Heart left ventricle (tissue), 16 donors: ENCODE data around the gene XPR1. TPM values are rescaled to one million over a fixed set of nuclear protein-coding genes. Genes with fewer than 3 reads are reported as not detected.
A peak's percentile ranks its signal among the peaks of the same experiment; 100 is the strongest.

Source experiments
- ATAC-seq, 4 donors: fragments of 200-7000 bp; cut with Tn5 transposase; one replicate each; pipeline ENCODE4 v1.9.1; 2020 to 2022; ENCODE audit warnings: moderate library complexity in 4 of 4, mild to moderate bottlenecking in 3 of 4, moderate number of reproducible peaks in 1 of 4
- DNase-seq, 5 donors: peaks; one replicate each; pipeline ENCODE4 v3.0.0-alpha.2; 2020
- H3K27ac ChIP-seq, 12 donors: fragments of 200-600 bp; sonication (generic) in 4 of 12; one replicate each; pipeline versions ENCODE4 v1.5.0 to v1.8.0; 2016 to 2022; ENCODE audit warnings: mild to moderate bottlenecking in 2 of 12
- H3K27me3 ChIP-seq, 9 donors: fragments of 200-600 bp; sonication (generic) in 2 of 9; one replicate each; pipeline versions ENCODE4 v1.5.1 to v1.8.0; 2016 to 2022; ENCODE audit warnings: mild to moderate bottlenecking in 3 of 9
- H3K36me3 ChIP-seq, 9 donors: fragments of 200-600 bp; sonication (generic) in 2 of 9; one replicate each; pipeline versions ENCODE4 v1.5.0 to v1.8.0; 2018 to 2022; ENCODE audit warnings: mild to moderate bottlenecking in 2 of 9
- H3K4me1 ChIP-seq, 12 donors: fragments of 200-600 bp; sonication (generic) in 4 of 12; one replicate each; pipeline versions ENCODE4 v1.5.0 to v1.8.0; 2016 to 2022; ENCODE audit warnings: mild to moderate bottlenecking in 3 of 12
- H3K4me3 ChIP-seq, 12 donors: fragments of 200-600 bp; sonication (generic) in 4 of 12; one replicate each; pipeline versions ENCODE4 v1.5.0 to v1.8.0; 2017 to 2022; ENCODE audit warnings: mild to moderate bottlenecking in 9 of 12, moderate library complexity in 4 of 12
- H3K9me3 ChIP-seq, 12 donors: fragments of 200-600 bp; sonication (generic) in 4 of 12; one replicate each; pipeline versions ENCODE4 v1.5.0 to v1.8.0; 2016 to 2022; ENCODE audit warnings: mild to moderate bottlenecking in 1 of 12
- CTCF ChIP-seq, 12 donors: fragments of 200-600 bp; sonication (generic) in 4 of 12; IDR thresholded peaks; one replicate each; pipeline versions ENCODE4 v1.5.0 to v1.8.0; 2018 to 2022; ENCODE audit warnings: antibody characterized with exemption in 12 of 12, mild to moderate bottlenecking in 5 of 12
- POLR2A ChIP-seq, 2 donors: fragments of 450-650 bp; IDR thresholded peaks; one replicate each; pipeline ENCODE4 v1.6.1; 2017; ENCODE audit warnings: antibody characterized with exemption in 2 of 2, mild to moderate bottlenecking in 2 of 2, moderate library complexity in 2 of 2
- WGBS, 4 donors: extraction: QIAGEN DNeasy Blood & Tissue Kit in 2 of 4; methylation state at CpG; one replicate each; pipeline versions ENCODE4 v1.1.5 to v1.1.7; 2013 to 2018; 5-methylcytosine and 5-hydroxymethylcytosine counted together
- intact Hi-C, 10 donors: fragments of 100-400 bp; cut with DNase I; formaldehyde crosslinking; loops; one replicate each; pipeline versions ENCODE4 v1.11.1 to v1.14.2; 2022
- polyA plus RNA-seq, 2 donors: library from polyadenylated mRNA; stranded (reverse); fragments of 200-250 nt; gene quantifications; one replicate each; pipeline ENCODE4 v1.2.3, GENCODE V29; 2013
- total RNA-seq, 9 donors: library from RNA; depleted of rRNA in 2 of 9; stranded (reverse); fragments of >200 nt in 2 of 9; fragmentation: NEBNext Ultra II Directional in 3 of 9; extraction: Animal tissue kit (Norgen Biotek cat#: 25700) in 3 of 9; gene quantifications; one replicate each; pipeline versions ENCODE4 v1.1.0 to v1.2.4, GENCODE V29; 2016 to 2023
- donor health status: ischemic (EF 13 %, LVEDD 7.1; RV severe dilation, severe dysfunction).
- donor health status: healthy with polysubstance abuse.
- donor health status: DM: no; HTN: yes; CAD: no.
- donor health status: DM: no; HTN: no; CAD: no.
- donor health status: ischemic (EF 25% LVEDD 6.9; RV normal size, moderate dysfunction).
- donor health status: ischemic (EF 25% LVEDD 5.7; RV mildly dilated, moderate dysfunction).
- donor health status: healthy.
- donor health status: DM: yes; HTN: yes; CAD: no.
- donor health status: ischemic (EF 35%, LVEDD 5.7; RV mildly dilated, moderate dysfunction).
- donor health status: nonischemic (EF 11% LVEDD 7.7; RV severe dilation, severe dysfunction).
- donor health status: DM: yes; HTN: yes; CAD: no.
- donor health status: PGD.
- donor health status: ischemic (EF 29% LVEDD 5.4; RV normal size, mild dysfunction).
- donor health status: nonischemic (EF 23%, LVEDD 6.1; RV moderate dilation, normal function).

XPR1 gene
- total and polyA plus RNA-seq, 11 donors = 18.6 to 163 (median 59.8) TPM

GRCh38 chr1:180612632-180613031 is 19.2 kb upstream of the XPR1 start:
- TF ChIP-seq POLR2A (IDR thresholded peaks at IDR 0.05) = no peak
- no peak for TF ChIP-seq CTCF (IDR thresholded peaks at IDR 0.05)
- no peak for DNase-seq
- H3K27me3 ChIP-seq = no peaks in the 10 kb centered on the region
- 96 to 100% (median 98%) methylated on average over 1 of the region's 1 CpG for WGBS, 4 donors
- intact Hi-C loops = loop anchor here in 1 of 10 donors (5.0 kb wide), 1 partner anchor 45 kb away; no protein-coding TSS in a partner anchor
- no peak for ATAC-seq
- no peaks in the 10 kb centered on the region for H3K9me3 ChIP-seq
- H3K4me3 ChIP-seq = no peak overlapping the region
- peak overlapping the region; percentile 6 to 85 (median 75) for H3K27ac ChIP-seq
- no peaks in the 10 kb centered on the region for H3K36me3 ChIP-seq
- H3K4me1 ChIP-seq = peaks cover 0 to 30% (median 18%) of the 10 kb centered on the region in 12 donors

- H3K27me3 ChIP-seq = no peaks in the 10 kb centered on the region
- no peak overlapping the region for H3K4me3 ChIP-seq
- TF ChIP-seq CTCF (IDR thresholded peaks at IDR 0.05) = no peak
- no peak for TF ChIP-seq POLR2A (IDR thresholded peaks at IDR 0.05)
- WGBS, 4 donors = 71 to 83% (median 79%) methylated on average over 5 of the region's 5 CpGs
- no peaks in the 10 kb centered on the region for H3K9me3 ChIP-seq
- intact Hi-C loops = loop anchor here in 1 of 10 donors (5.0 kb wide), 1 partner anchor 47 kb away; no protein-coding TSS in a partner anchor
- peaks cover 0 to 31% (median 19%) of the 10 kb centered on the region in 12 donors for H3K4me1 ChIP-seq
- DNase-seq (no peak), ATAC-seq (no peak)
- H3K27ac ChIP-seq = no peak overlapping the region
- H3K36me3 ChIP-seq = no peaks in the 10 kb centered on the region
Measured at GRCh38 chr1:180614730-180615129, 17.1 kb upstream of the XPR1 start.

GRCh38 chr1:180615493-180616290 is 16.1 kb upstream of the XPR1 start:
- H3K27me3 ChIP-seq = no peaks in the 10 kb centered on the region
- peak overlapping the region in 1 of 12 donors; percentile 11 for H3K27ac ChIP-seq
- 70 to 72% (median 71%) methylated on average over 8 of the region's 8 CpGs for WGBS, 4 donors
- H3K9me3 ChIP-seq = no peaks in the 10 kb centered on the region
- H3K4me3 ChIP-seq = no peak overlapping the region
- TF ChIP-seq CTCF (IDR thresholded peaks at IDR 0.05) (no peak), POLR2A (IDR thresholded peaks at IDR 0.05) (no peak)
- intact Hi-C loops = no loop called here
- ATAC-seq (no peak), DNase-seq (no peak)
- no peaks in the 10 kb centered on the region for H3K36me3 ChIP-seq
- peaks cover 0 to 27% (median 14%) of the 10 kb centered on the region in 12 donors for H3K4me1 ChIP-seq

GRCh38 chr1:180616439-180616838 is 15.4 kb upstream of the XPR1 start:
- H3K36me3 ChIP-seq = no peaks in the 10 kb centered on the region
- H3K27ac ChIP-seq = no peak overlapping the region
- H3K27me3 ChIP-seq = no peaks in the 10 kb centered on the region
- intact Hi-C loops = no loop called here
- peaks cover 0 to 20% (median 10%) of the 10 kb centered on the region in 12 donors for H3K4me1 ChIP-seq
- no peaks in the 10 kb centered on the region for H3K9me3 ChIP-seq
- no peak for DNase-seq
- ATAC-seq = no peak
- no peak overlapping the region for H3K4me3 ChIP-seq
- TF ChIP-seq POLR2A (IDR thresholded peaks at IDR 0.05) (no peak), CTCF (IDR thresholded peaks at IDR 0.05) (no peak)
- 84 to 89% (median 85%) methylated on average over 6 of the region's 6 CpGs for WGBS, 4 donors
